ENCODE data around the gene FAM24A. TPM values are rescaled to one million over a fixed set of nuclear protein-coding genes. Genes with fewer than 3 reads are reported as not detected.

FAM24A gene
- total and polyA plus RNA-seq, 10 of the 15 experiments (the other 5 are each of a cell fraction or from before 2014, with no cell fraction given), result not detected

DNA sequence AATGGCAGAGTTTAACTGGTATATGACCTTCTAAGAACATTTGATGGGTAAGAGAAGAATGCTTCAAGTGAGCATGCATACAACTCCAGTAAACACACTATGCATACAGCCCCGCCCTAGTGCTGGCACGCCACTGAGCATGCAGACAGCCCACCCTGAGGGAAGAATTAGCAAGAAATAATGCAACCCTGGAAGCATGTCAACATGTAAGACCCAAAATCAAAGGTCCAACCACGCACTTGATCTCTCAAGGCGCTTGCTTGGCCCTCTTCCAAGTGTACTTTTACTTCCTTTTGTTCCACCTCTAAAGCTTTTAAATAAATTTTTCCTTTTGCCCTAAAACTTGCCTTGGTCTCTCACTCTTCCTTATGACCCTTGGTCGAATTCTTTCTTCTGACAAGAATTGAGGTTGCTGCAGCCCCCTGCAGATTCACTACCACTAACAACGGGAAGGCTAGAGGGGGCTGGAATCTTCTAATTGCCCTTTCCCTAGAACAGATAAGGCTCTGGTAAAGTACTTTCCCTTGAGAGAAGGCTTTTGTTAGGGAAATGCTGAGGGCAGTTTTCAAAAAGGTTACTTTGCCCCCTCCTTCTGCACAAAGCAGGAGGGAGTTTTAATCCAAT lies 34.5 kb upstream of the FAM24A start:
- POLR2A ChIA-PET, result no interaction called here
- in situ Hi-C loops (cut with MboI), result no loop called here
- no peaks in the 10 kb centered on the region; the same call in 1 of the 2 replicates for H3K4me1 ChIP-seq (ENCODE audit: control insufficient read depth, insufficient read depth, low read length)
- no peak overlapping the region for H2AFZ ChIP-seq (ENCODE audit: control insufficient read depth, low read depth, low read length)
- H3K79me2 ChIP-seq (ENCODE audit: control insufficient read depth, insufficient read depth, low read length), result peaks cover 31% of the 10 kb centered on the region
- no TSS peak for BruUV-seq (replicated peaks)
- ATAC-seq, result no peak
- 93% methylated on average over 6 of the region's 6 CpGs for WGBS (ENCODE audit: insufficient coverage, insufficient replicate concordance, low lambda C conversion rate, missing lambda C conversion rate)
- RAD21 ChIA-PET (ENCODE audit: unreplicated experiment), result no interaction called here
- H3K27ac ChIP-seq (ENCODE audit: control insufficient read depth, insufficient read depth), result no peak overlapping the region
- no peak overlapping the region for H3K9ac ChIP-seq (ENCODE audit: control insufficient read depth, insufficient read depth, low read length)
- H3K4me3 ChIP-seq, result no peak overlapping the region
- H3K9me3 ChIP-seq (replicated peaks; ENCODE audit: control insufficient read depth, insufficient read depth, low read length), result no peaks in the 10 kb centered on the region; the same call in 2 of the 3 replicates
- SMC1A ChIA-PET (ENCODE audit: uncharacterized antibody, unreplicated experiment), result no interaction called here
- no peak overlapping the region for H3K4me2 ChIP-seq (ENCODE audit: control insufficient read depth, insufficient read depth)
- CTCF ChIA-PET, result no interaction called here
- H3K27me3 ChIP-seq (replicated peaks in 1 of 2; ENCODE audit: control insufficient read depth in 2 of 2, insufficient read depth in 2 of 2, low read length in 1 of 2), result no peaks in the 10 kb centered on the region
- no peaks in the 10 kb centered on the region for H3K36me3 ChIP-seq (ENCODE audit: control insufficient read depth in 2 of 2, insufficient read depth in 2 of 2, low read length in 1 of 2)
- no peak for DNase-seq (ENCODE audit: low read depth, low spot score)
- intact Hi-C loops (cut with micrococcal nuclease; ENCODE audit: unreplicated experiment), result loop anchor here (5.0 kb wide), 1 partner anchor 76 kb away; the partner anchor contains the start of gene C10orf88
- H4K20me1 ChIP-seq (ENCODE audit: control insufficient read depth, insufficient read depth), result no peaks in the 10 kb centered on the region
- FAIRE-seq, result no peak
- TF ChIP-seq KLF5 (IDR thresholded peaks at IDR 0.05; ENCODE audit: partially characterized antibody) (no peak), SP1 (IDR thresholded peaks at IDR 0.05; ENCODE audit: low read depth, low read length) (no peak), IKZF1 (conservative IDR thresholded peaks at IDR 0.05) (no peak), HCFC1 (IDR thresholded peaks at IDR 0.05; ENCODE audit: low read length) (no peak), EZH2 (IDR thresholded peaks at IDR 0.05; ENCODE audit: borderline replicate concordance, control insufficient read depth, low read depth, low read length) (no peak), NFXL1 (IDR thresholded peaks at IDR 0.05; ENCODE audit: borderline replicate concordance) (no peak), SUZ12 (IDR thresholded peaks at IDR 0.05; ENCODE audit: unreplicated experiment) (no peak), ATF7 (IDR thresholded peaks at IDR 0.05; ENCODE audit: low read depth) (no peak), NFYA (IDR thresholded peaks at IDR 0.05; ENCODE audit: borderline replicate concordance, low read depth, low read length) (no peak), ZBED1 (IDR thresholded peaks at IDR 0.05; ENCODE audit: borderline replicate concordance) (no peak), MTA2 (IDR thresholded peaks at IDR 0.05; ENCODE audit: low read depth) (no peak), DPF2 (IDR thresholded peaks at IDR 0.05) (no peak), ZNF207 (IDR thresholded peaks at IDR 0.05; ENCODE audit: borderline replicate concordance) (no peak)
- TF ChIP-seq, protein P1, sequence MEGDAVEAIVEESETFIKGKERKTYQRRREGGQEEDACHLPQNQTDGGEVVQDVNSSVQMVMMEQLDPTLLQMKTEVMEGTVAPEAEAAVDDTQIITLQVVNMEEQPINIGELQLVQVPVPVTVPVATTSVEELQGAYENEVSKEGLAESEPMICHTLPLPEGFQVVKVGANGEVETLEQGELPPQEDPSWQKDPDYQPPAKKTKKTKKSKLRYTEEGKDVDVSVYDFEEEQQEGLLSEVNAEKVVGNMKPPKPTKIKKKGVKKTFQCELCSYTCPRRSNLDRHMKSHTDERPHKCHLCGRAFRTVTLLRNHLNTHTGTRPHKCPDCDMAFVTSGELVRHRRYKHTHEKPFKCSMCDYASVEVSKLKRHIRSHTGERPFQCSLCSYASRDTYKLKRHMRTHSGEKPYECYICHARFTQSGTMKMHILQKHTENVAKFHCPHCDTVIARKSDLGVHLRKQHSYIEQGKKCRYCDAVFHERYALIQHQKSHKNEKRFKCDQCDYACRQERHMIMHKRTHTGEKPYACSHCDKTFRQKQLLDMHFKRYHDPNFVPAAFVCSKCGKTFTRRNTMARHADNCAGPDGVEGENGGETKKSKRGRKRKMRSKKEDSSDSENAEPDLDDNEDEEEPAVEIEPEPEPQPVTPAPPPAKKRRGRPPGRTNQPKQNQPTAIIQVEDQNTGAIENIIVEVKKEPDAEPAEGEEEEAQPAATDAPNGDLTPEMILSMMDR (IDR thresholded peaks at IDR 0.05 in 2 of 3, conservative IDR thresholded peaks at IDR 0.05 in 1 of 3; ENCODE audit: control insufficient read depth in 2 of 3, extremely low read depth in 1 of 3, insufficient read depth in 1 of 3, low read depth in 3 of 3, low read length in 3 of 3), result no peak
- TF ChIP-seq, protein P2, sequence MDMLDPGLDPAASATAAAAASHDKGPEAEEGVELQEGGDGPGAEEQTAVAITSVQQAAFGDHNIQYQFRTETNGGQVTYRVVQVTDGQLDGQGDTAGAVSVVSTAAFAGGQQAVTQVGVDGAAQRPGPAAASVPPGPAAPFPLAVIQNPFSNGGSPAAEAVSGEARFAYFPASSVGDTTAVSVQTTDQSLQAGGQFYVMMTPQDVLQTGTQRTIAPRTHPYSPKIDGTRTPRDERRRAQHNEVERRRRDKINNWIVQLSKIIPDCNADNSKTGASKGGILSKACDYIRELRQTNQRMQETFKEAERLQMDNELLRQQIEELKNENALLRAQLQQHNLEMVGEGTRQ (IDR thresholded peaks at IDR 0.05; ENCODE audit: borderline replicate concordance, low read depth, low read length), result no peak
- TF ChIP-seq, protein P3, sequence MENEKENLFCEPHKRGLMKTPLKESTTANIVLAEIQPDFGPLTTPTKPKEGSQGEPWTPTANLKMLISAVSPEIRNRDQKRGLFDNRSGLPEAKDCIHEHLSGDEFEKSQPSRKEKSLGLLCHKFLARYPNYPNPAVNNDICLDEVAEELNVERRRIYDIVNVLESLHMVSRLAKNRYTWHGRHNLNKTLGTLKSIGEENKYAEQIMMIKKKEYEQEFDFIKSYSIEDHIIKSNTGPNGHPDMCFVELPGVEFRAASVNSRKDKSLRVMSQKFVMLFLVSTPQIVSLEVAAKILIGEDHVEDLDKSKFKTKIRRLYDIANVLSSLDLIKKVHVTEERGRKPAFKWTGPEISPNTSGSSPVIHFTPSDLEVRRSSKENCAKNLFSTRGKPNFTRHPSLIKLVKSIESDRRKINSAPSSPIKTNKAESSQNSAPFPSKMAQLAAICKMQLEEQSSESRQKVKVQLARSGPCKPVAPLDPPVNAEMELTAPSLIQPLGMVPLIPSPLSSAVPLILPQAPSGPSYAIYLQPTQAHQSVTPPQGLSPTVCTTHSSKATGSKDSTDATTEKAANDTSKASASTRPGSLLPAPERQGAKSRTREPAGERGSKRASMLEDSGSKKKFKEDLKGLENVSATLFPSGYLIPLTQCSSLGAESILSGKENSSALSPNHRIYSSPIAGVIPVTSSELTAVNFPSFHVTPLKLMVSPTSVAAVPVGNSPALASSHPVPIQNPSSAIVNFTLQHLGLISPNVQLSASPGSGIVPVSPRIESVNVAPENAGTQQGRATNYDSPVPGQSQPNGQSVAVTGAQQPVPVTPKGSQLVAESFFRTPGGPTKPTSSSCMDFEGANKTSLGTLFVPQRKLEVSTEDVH (IDR thresholded peaks at IDR 0.05; ENCODE audit: low read depth, partially characterized antibody), result no peak
